ENCODE data around the gene AEBP2.
"Not testable (repeated sequence)": the region's sequence is repeated elsewhere in the genome, so short reads cannot be mapped to it uniquely, and the experiment has no call there.

The AEBP2 gene

GRCh38 chr12:19421503-19422282 is 17.6 kb upstream of the AEBP2 start:
- no peak for DNase-seq (ENCODE audit: low read depth)

DNA sequence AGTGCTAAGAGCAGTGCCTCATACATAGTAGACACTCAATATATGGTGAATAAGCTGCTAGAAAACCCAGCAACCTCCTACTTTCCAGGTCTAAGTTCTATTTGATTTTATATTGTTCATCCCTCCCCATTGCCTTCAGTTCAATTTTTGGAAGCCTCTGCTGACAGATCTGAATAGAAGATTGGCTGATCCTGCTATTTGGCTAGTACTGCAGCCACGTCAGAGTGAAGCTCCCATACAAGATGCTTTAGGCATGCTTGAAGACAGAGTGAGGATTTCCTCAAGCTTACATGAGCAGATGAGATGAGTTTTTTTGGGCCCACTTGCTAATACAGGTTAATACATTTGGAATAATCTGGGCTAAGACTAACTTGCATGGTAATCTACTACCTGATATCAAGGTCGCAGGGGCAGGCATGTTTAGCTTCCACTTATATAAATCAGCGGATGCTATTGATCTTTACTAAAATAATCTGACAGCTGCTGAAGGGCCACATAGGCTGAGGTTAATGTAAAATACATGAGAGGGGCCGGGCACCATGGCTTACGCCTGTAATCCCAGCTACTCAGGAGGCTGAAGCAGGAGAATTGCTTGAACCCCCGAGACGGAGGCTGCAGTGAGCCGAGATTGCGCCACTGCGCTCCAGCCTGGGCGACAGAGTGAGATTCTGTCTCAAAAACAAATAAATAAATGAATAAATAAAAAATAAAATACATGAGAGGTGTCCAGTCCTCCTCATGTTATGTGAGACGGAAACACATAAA is 15.9 kb upstream of the AEBP2 start:
- no peak for DNase-seq (ENCODE audit: low read depth)

GRCh38 chr12:19428246-19428645 is 11.0 kb upstream of the AEBP2 start:
- DNase-seq (ENCODE audit: low read depth) = no peak

DNA sequence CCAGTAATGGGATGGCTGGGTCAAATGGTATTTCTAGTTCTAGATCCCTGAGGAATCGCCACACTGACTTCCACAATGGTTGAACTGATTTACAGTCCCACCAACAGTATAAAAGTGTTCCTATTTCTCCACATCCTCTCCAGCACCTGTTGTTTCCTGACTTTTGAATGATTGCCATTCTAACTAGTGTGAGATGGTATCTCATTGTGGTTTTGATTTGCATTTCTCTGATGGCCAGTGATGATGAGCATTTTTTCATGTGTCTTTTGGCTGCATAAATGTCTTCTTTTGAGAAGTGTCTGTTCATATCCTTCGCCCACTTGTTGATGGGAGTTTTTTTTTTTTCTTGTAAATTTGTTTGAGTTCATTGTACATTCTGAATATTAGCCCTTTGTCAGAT is 9.8 kb upstream of the AEBP2 start:
- not testable (repeated sequence) for DNase-seq (ENCODE audit: low read depth)

DNA sequence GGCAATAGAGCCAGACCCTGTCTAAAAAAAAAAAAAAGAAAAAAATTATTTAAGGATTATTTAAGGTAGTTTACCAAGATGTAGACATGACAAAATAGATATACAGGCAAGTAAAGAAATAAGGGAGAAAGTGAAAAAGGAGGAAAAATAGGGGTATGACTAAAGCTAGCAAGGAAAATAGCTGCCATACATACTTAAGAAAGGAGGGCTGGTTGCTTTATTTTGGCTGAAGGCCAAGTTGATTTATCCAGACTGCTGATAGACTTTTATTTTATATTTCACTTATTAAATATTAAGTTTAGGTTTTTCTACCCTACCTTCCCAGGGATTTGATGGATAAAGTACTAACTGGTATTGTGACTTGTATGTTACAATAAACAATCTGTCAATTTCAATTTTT is 8.3 kb upstream of the AEBP2 start:
- no peak for DNase-seq (ENCODE audit: low read depth)

- DNase-seq (ENCODE audit: low read depth) = no peak
These were observed 7.6 kb upstream of the AEBP2 start for GRCh38 chr12:19431407-19432308.

DNA sequence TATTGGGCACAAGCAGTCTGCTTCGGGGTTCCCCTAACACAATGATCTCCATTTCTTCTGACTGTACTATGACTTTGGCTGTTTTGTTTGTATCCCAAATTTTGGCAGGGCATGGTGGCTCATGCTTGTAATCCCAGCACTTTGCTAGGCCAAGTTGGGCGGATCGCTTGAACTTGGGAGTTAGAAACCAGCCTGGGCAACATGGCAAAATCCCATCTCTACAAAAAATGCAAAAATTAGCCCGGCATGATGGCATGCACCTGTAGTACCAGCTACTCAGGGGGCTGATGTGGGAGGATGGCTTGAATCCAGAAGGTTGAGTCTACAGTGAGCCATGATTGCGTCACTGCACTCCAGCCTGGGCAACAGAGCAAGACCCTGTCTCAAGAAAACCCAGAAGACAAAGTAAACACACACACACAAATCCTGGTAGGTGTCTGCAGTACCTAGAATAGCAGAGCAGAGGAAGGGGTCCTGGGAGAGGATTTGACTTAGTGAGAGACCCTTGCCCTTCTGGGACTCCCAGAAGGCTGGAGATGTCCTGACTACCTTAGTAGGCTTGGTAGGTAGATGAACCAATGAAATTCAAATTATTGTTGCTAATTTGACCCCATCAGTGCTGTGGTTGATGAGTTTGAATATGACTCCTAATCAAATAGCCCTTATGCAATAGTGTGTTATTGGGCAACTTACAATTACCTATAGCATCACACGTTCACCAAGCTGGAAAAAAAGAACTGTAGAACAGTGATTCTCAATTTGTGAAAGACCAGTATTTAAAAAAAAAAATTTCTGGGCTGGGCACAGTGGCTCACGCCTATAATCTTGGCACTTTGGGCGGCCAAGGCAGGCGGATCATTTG is 6.8 kb upstream of the AEBP2 start:
- no peak for DNase-seq (ENCODE audit: low read depth)

DNA sequence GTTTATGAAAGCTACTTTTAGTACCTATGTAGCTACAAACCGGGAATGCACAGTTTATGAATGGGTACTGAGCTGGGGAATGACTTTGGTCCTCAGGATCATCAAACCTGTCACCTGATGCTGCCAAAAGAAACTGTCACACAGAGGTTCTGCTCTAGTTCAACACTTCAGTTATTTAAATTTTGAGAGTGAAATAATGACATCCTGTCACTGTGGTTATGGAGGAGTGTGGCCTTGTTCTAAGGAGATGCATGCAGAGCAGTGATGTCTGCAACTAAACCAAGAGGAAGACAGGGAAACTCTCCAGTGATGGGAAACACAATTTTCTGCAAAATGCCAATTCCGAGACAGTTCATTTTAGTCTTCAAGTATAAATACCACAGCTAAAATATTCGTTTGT is 4.8 kb upstream of the AEBP2 start:
- no peak for DNase-seq (ENCODE audit: low read depth)

DNA sequence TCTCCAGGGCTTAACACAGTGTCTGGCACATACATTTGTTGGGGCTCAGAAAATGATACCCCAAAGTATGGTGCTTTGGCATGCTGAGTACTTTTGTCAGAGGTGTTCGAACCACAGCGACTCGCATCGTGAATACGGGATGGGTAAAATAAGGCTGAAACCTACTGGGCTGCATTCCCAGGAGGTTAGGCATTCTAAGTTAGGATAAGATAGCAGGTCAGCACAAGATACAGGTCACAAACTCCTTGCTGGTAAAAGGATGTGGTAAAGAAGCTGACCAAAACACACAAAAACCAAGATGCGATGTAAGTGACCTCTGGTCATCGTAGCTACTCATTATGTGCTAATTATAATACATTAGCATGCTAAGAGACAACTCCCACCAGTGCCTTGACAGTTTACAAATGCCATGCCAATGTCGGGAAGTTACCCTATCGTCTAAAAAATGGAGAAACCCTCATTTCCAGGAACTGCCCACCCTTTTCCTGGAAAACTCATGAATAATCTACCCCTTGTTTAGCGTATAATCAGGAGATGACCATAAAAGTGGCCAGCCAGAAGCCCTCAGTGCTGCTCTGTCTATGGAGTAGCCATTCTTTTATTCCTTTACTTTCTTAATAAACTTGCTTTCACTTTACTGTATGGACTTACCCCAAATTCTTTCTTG is 3.3 kb upstream of the AEBP2 start:
- DNase-seq (ENCODE audit: low read depth) = no peak

DNA sequence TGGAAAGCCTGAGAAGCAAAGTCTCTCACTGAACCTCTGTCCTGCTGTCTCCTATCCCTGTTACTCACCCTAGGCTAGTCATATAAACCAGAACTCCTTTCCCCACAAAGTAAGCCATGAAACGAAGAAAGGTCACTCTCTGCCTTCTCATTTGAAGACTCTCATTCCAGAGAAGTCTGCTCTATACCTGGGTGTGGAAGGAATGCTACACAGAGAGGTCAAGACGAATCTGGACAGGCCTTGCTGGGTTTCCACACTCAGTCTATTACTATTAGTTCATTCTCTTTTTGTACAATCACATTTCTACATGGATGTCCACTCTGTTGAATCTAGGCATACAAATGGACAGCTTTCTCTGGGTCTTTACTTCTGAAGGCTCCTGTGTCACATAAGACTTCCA is 2.4 kb upstream of the AEBP2 start:
- no peak for DNase-seq (ENCODE audit: low read depth)

GRCh38 chr12:19437996-19438395 is 1.3 kb upstream of the AEBP2 start:
- no peak for DNase-seq (ENCODE audit: low read depth)

- DNase-seq (ENCODE audit: low read depth) = peak; percentile 46
These were observed 947 bp downstream of the AEBP2 start for GRCh38 chr12:19440019-19440858.

GRCh38 chr12:19440916-19441315 is 1.6 kb downstream of the AEBP2 start:
- DNase-seq (ENCODE audit: low read depth) = no peak

DNA sequence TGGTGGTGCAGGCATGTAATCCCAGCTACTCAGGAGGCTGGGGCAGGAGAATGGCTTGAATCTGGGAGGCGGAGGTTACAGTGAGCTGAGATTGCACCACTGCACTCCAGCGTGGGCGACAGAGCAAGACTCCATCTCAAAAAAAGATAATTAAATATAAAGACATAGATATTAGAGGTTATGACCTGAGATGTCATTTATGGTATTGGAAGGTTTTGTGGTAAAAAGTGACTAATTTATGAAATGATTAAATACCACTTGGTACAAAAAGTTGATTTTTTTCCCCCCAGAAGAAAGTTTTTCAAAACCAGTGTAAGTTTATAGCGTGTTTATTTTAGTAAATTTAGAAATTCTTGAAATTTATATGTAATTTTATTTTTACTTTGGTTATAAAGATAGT is 4.3 kb downstream of the AEBP2 start:
- no peak for DNase-seq (ENCODE audit: low read depth)

DNA sequence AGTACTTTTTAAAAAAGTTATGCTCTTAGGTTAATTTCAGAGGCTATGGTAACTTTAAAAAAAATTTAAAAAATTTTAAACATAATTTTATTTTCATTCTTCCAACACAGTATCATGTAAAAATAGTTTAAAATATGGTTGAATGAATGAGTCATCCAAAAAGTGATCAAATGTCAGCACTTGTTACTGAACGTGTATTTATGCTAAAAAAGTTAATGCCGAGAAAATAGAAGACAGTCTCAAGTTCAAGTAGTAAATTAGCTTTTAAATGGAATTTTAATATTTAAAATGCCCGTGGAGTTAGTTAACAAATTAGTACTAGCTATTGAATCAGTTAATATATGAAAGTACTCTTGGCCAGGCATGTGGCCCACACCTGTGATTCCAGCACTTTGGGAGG is 4.8 kb downstream of the AEBP2 start:
- no peak for DNase-seq (ENCODE audit: low read depth)

DNA sequence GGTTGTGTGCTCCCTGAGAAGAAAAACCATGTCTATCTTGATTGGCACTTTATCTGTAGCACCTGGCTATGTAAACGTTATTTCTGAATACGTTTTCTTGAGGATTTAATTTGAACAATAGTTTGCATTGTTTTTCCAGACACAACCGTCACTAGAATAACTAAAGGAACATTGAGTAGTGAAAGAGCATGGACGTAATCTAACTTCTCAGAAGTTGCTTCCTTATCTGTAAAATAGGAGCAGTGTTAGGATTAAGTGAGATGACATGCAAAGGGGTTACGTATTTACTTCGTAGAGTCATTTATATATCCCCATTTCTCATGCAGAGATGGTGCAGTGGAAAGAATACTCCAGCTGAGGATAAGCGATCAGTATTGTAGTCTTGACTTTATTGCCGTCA is 8.1 kb downstream of the AEBP2 start:
- no peak for DNase-seq (ENCODE audit: low read depth)

GRCh38 chr12:19449814-19450213 is 10.5 kb downstream of the AEBP2 start:
- no peak for DNase-seq (ENCODE audit: low read depth)

GRCh38 chr12:19450362-19450761 is 11.1 kb downstream of the AEBP2 start:
- no peak for DNase-seq (ENCODE audit: low read depth)

DNA sequence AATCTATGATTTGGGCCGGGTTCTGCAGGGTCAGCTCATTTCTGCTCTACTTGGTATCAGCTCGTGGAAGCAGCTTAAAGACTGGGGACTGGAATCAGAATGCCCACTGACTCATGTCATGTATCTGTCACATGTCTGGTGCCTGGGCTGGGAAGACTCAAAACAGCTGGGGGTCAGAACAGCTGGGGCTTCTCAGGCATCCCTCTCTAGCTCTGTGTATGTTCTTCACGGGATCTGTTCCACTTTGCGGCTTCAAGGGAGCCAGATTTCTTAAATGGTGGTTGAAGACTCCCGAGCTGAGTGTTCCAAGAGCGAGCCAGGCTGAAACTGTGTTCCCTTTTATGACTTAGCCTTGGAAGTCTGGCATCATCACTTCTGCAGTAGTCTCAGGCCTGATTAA is 11.9 kb downstream of the AEBP2 start:
- no peak for DNase-seq (ENCODE audit: low read depth)

DNA sequence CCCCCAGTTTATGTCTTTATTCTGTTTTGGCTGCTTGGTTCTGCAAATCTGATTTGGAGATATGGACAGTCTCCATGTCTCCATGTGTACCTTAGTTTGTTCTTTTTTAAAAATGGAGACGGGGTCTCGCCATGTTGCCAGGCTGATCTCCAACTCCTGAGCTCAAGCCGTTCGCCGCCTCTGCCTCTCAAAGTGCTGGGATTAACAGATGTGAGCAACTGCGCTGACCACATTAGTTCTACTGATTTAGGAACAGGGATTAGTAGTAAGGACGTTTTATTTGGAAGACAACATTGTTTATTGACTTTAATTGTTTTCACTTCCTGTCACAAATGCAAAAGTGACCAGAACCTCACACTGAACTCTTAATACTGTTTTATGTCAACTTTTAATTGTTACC is 14.7 kb downstream of the AEBP2 start:
- no peak for DNase-seq (ENCODE audit: low read depth)
